Measurements from ENCODE around the gene EHF. TPM values are rescaled to one million over a fixed set of nuclear protein-coding genes. Genes with fewer than 3 reads are reported as not detected.

Gene EHF
- total and polyA plus RNA-seq, 2 of the 8 experiments (the other 6 are each of a cell fraction or from before 2014, with no cell fraction given) = not detected

GRCh38 chr11:34655335-34656008 is 34.6 kb downstream of the EHF start (continued):
- TF ChIP-seq CHD7 (IDR thresholded peaks at IDR 0.05; ENCODE audit: insufficient replicate concordance, low read length) = no peak
- TF ChIP-seq POLR2AphosphoS5 (IDR thresholded peaks at IDR 0.05; ENCODE audit: low read depth, low read length) = no peak
- no peak for TF ChIP-seq PHF8 (conservative IDR thresholded peaks at IDR 0.05; ENCODE audit: low read depth, low read length)
- no peak for TF ChIP-seq RFX5 (IDR thresholded peaks at IDR 0.05; ENCODE audit: borderline replicate concordance, low read depth, low read length)
- no peak for TF ChIP-seq POLR2A (IDR thresholded peaks at IDR 0.05; ENCODE audit: control extremely low read depth in 1 of 2, low read depth in 2 of 2, low read length in 2 of 2)
- no peak for TF ChIP-seq CHD1 (IDR thresholded peaks at IDR 0.05; ENCODE audit: low read depth, low read length)
- no peak for TF ChIP-seq CTBP2 (IDR thresholded peaks at IDR 0.05; ENCODE audit: borderline replicate concordance, insufficient read depth, insufficient read length, low read length)
- no peak for TF ChIP-seq SP2 (IDR thresholded peaks at IDR 0.05; ENCODE audit: low read length)
- no peak for TF ChIP-seq SAP30 (IDR thresholded peaks at IDR 0.05; ENCODE audit: insufficient read depth, insufficient replicate concordance, low read length)
- no peak for TF ChIP-seq GTF2F1 (IDR thresholded peaks at IDR 0.05; ENCODE audit: borderline replicate concordance, low read depth, low read length)
- no peak for TF ChIP-seq BCL11A (IDR thresholded peaks at IDR 0.05; ENCODE audit: low read depth in 2 of 2, low read length in 2 of 2)
